Measurements from ENCODE around the gene ESPN. TPM values are rescaled to one million over a fixed set of nuclear protein-coding genes. Genes with fewer than 3 reads are reported as not detected.

ESPN gene
- total RNA-seq, 1 donor from 2014 or later, result 0.18 TPM

DNA sequence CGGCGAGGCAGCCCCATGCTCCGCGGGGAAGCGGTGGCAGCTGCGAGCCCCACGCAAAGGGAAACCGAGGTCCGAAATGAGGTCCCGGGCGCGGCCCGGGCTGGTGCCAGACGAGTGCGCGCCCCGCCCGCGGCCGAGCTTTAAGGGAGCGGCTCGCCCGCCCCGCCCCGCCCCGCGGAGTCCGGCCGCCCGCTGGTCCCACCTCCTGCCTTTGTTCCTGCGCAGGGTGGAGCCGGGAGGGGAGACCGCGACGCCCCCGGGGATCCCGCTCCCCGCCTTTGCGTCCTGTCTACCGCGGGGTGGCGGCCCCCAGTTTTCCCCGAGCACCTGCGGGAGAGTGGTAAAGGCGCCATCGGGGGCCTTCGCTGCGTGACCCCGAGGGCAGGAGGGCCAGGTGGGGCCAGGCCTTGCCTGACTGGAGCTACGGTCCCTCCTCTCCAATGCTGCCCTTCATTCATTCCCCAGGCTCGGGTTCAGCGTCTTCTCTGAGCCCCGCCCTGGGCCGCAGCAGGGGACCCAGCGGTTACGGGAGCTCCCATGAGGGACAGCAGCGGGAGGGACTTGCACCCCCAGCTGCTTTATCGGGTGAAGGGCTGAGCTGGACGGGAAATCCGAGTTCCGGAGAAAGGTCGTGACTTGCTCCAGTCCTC lies 4.6 kb upstream of the ESPN start, which contains the start of gene HES2:
TSS of gene HES2 (minus strand) at position 116 of the 650 bp plus-strand sequence. CDS start at position 17, 99 bp downstream.
- no peaks in the 10 kb centered on the region for H3K36me3 Mint-ChIP-seq (ENCODE audit: low read depth)
- intact Hi-C loops (cut with micrococcal nuclease), result no loop called here
- H3K27me3 Mint-ChIP-seq, result peaks cover 54% of the 10 kb centered on the region
- H3K9me3 Mint-ChIP-seq, result no peaks in the 10 kb centered on the region
- DNase-seq (no peak), ATAC-seq (ENCODE audit: low read depth) (no peak)
- H3K4me3 Mint-ChIP-seq, result no peak within 1 kb of the TSS
- ChIA-PET POLR2A (no interaction called here), CTCF (interaction anchor here (0.7 to 1.5 kb wide), 2 partner anchors 19 to 178 kb away, joined by 3 read pairs; no protein-coding TSS in a partner anchor)
- TF ChIP-seq, protein P1, sequence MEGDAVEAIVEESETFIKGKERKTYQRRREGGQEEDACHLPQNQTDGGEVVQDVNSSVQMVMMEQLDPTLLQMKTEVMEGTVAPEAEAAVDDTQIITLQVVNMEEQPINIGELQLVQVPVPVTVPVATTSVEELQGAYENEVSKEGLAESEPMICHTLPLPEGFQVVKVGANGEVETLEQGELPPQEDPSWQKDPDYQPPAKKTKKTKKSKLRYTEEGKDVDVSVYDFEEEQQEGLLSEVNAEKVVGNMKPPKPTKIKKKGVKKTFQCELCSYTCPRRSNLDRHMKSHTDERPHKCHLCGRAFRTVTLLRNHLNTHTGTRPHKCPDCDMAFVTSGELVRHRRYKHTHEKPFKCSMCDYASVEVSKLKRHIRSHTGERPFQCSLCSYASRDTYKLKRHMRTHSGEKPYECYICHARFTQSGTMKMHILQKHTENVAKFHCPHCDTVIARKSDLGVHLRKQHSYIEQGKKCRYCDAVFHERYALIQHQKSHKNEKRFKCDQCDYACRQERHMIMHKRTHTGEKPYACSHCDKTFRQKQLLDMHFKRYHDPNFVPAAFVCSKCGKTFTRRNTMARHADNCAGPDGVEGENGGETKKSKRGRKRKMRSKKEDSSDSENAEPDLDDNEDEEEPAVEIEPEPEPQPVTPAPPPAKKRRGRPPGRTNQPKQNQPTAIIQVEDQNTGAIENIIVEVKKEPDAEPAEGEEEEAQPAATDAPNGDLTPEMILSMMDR (IDR thresholded peaks at IDR 0.05), result no peak
- H3K27ac Mint-ChIP-seq, result no peak within 1 kb of the TSS
- peaks cover 12% of the 10 kb centered on the region for H3K4me1 Mint-ChIP-seq

DNA sequence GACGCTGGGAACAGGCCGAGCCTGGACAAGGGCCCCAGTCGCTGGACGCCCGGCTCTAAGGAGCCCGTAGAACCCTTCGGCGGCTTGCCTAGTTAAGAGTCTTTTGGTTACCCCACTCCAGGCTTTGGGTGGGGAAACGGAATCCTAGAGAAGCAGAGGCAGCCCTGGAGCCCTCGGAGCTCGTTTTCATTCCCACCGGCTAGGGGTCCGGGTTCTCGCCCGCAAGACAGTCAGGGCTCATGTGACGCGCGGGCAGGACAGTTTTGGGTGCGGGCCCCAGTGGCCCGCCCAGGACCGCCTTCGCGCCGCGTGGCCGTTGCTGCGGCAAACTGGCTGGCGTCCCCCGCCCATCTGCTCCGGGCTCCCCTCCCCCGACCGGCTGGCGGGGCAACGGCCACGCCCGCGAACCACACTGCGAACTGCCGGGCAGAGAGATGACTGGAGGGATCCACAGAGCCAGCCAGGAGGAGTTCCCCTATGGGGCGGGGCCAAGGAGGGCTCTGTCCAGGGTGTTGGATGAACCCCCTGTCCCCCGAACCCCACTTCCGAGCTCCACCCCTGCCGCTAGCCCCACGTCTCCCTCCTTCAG lies 4.0 kb upstream of the ESPN start:
- H3K27me3 Mint-ChIP-seq, result peaks cover 54% of the 10 kb centered on the region
- no peak overlapping the region for H3K27ac Mint-ChIP-seq
- H3K9me3 Mint-ChIP-seq, result no peaks in the 10 kb centered on the region
- intact Hi-C loops (cut with micrococcal nuclease), result no loop called here
- no peak for ATAC-seq (ENCODE audit: low read depth)
- DNase-seq, result no peak
- CTCF ChIA-PET, result interaction anchor here (1.5 kb wide), 1 partner anchor 179 kb away, joined by 3 read pairs; no protein-coding TSS in a partner anchor
- peaks cover 15% of the 10 kb centered on the region for H3K4me1 Mint-ChIP-seq
- POLR2A ChIA-PET, result no interaction called here
- H3K4me3 Mint-ChIP-seq, result peak overlapping the region; percentile 7
- H3K36me3 Mint-ChIP-seq (ENCODE audit: low read depth), result no peaks in the 10 kb centered on the region
- TF ChIP-seq, protein P1 (IDR thresholded peaks at IDR 0.05), result no peak

DNA sequence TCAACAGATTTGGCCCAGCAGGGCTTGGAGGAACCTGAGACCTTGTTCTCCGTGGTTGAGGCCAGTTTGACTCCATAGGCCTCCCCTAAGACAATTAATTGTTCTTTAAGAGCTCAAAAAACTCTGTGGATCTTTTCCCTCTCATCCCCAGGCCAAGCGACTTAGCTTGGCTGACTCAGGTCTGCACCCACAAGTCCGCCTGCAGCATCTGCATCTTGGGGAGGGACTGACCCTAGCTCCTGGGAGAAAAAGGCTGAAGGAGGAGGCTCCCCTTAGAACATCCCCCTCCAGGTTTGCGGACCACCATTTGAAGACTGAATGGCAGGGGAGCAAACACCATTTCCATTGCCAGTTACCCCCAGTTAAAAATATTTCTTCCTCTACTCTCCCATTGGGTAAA lies 3.3 kb upstream of the ESPN start:
- no peak for DNase-seq
- Mint-ChIP-seq H3K4me1 (peaks cover 15% of the 10 kb centered on the region), H3K27me3 (peaks cover 52% of the 10 kb centered on the region), H3K36me3 (ENCODE audit: low read depth) (no peaks in the 10 kb centered on the region), H3K4me3 (no peak overlapping the region), H3K27ac (no peak overlapping the region), H3K9me3 (no peaks in the 10 kb centered on the region)
- CTCF ChIA-PET, result interaction anchor here (1.2 to 3.0 kb wide), 3 partner anchors 8 to 179 kb away, joined by 3 to 26 read pairs (median 3); no protein-coding TSS in a partner anchor
- POLR2A ChIA-PET, result no interaction called here
- intact Hi-C loops (cut with micrococcal nuclease), result no loop called here
- TF ChIP-seq, protein P1 (IDR thresholded peaks at IDR 0.05), result no peak
- ATAC-seq (ENCODE audit: low read depth), result no peak

DNA sequence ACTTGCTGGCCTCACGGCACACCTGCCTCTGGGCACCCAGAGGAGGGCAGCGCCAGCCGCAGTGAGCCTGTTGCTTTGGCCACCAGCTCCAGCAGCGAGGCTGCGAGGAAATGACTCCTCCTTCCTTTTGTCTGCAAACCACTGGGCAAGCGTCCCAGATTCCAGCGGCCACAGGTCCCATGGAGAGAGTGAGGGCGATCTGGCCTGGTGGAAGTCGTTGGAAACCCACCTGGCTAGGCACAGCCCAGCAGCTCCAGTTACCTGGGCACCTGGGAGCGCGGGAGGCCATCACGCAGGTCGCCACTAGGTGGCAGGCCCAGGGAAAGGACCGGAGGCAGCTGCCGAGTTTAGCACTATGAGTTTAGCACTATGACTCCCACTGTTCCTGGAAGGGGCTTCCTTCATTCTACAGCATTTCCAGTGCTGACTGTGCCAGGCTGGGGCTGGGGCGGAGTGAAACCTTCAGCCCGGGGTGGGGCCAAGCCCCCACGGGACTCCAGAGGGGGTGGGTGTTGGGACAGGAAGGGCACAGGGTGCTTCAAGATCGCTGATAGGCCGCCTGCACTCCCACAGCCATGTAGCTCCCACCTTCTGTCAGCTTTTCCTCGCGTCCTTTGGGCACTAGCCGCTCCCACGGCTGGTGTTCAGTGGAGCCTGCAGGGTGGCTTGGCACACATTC lies 1.1 kb upstream of the ESPN start:
- H3K9me3 Mint-ChIP-seq, result no peaks in the 10 kb centered on the region
- peak overlapping the region; percentile 55 for H3K4me3 Mint-ChIP-seq
- DNase-seq (peak; percentile 55), ATAC-seq (ENCODE audit: low read depth) (peak; percentile 77)
- H3K36me3 Mint-ChIP-seq (ENCODE audit: low read depth), result no peaks in the 10 kb centered on the region
- H3K4me1 Mint-ChIP-seq, result peaks cover 15% of the 10 kb centered on the region
- TF ChIP-seq, protein P1 (IDR thresholded peaks at IDR 0.05), result peak; percentile 46
- ChIA-PET POLR2A (no interaction called here), CTCF (interaction anchor here (0.5 to 3.0 kb wide), 10 partner anchors 8 to 1526 kb away, joined by 3 to 26 read pairs (median 4); no protein-coding TSS in a partner anchor)
- no peak overlapping the region for H3K27ac Mint-ChIP-seq
- H3K27me3 Mint-ChIP-seq, result peaks cover 50% of the 10 kb centered on the region
- intact Hi-C loops (cut with micrococcal nuclease), result loop anchor here (1.0 kb wide), 1 partner anchor 15 kb away; no protein-coding TSS in a partner anchor
